ENCODE results near the gene ATG5.

The ATG5 gene

GRCh38 chr6:106138151-106138550 lies 187.4 kb downstream of the ATG5 start:
- Histone ChIP-seq H3K27me3 (ENCODE audit: insufficient read depth, low read depth) (no peaks in the 10 kb centered on the region), H3K4me3 (IDR thresholded peaks at IDR 0.05; ENCODE audit: insufficient read depth, low read depth, low read length) (no peak overlapping the region), H3K79me2 (ENCODE audit: insufficient read depth, low read depth) (no peaks in the 10 kb centered on the region), H2AFZ (ENCODE audit: low read depth) (no peak overlapping the region; the same call in 1 of the 2 replicates), H3K4me2 (no peak overlapping the region), H3K4me1 (ENCODE audit: low read depth, poor library complexity, severe bottlenecking) (peaks cover 47% of the 10 kb centered on the region), H3K36me3 (ENCODE audit: insufficient read depth) (no peaks in the 10 kb centered on the region), H4K20me1 (ENCODE audit: insufficient read depth) (no peaks in the 10 kb centered on the region), H3K27ac (no peak overlapping the region), H3K9ac (no peak overlapping the region)
- TF ChIP-seq CTCF (conservative IDR thresholded peaks at IDR 0.05; ENCODE audit: low read depth, low read length) = no peak

GRCh38 chr6:106136845-106137244 lies 188.7 kb downstream of the ATG5 start:
- no peaks in the 10 kb centered on the region for H4K20me1 ChIP-seq (ENCODE audit: insufficient read depth)
- H3K27me3 ChIP-seq (ENCODE audit: insufficient read depth, low read depth) = no peaks in the 10 kb centered on the region
- H3K4me2 ChIP-seq = no peak overlapping the region
- H2AFZ ChIP-seq (ENCODE audit: low read depth) = no peak overlapping the region
- H3K9ac ChIP-seq = no peak overlapping the region
- H3K27ac ChIP-seq = no peak overlapping the region
- H3K4me1 ChIP-seq (ENCODE audit: low read depth, poor library complexity, severe bottlenecking) = peaks cover 34% of the 10 kb centered on the region
- TF ChIP-seq CTCF (conservative IDR thresholded peaks at IDR 0.05; ENCODE audit: low read depth, low read length) = no peak
- H3K36me3 ChIP-seq (ENCODE audit: insufficient read depth) = no peaks in the 10 kb centered on the region
- H3K79me2 ChIP-seq (ENCODE audit: insufficient read depth, low read depth) = no peaks in the 10 kb centered on the region
- H3K4me3 ChIP-seq (IDR thresholded peaks at IDR 0.05; ENCODE audit: insufficient read depth, low read depth, low read length) = no peak overlapping the region

GRCh38 chr6:106135911-106136571 lies 189.5 kb downstream of the ATG5 start:
- no peak overlapping the region for H3K4me3 ChIP-seq (IDR thresholded peaks at IDR 0.05; ENCODE audit: insufficient read depth, low read depth, low read length)
- no peaks in the 10 kb centered on the region for H3K27me3 ChIP-seq (ENCODE audit: insufficient read depth, low read depth)
- H3K4me1 ChIP-seq (ENCODE audit: low read depth, poor library complexity, severe bottlenecking) = peaks cover 25% of the 10 kb centered on the region
- H3K36me3 ChIP-seq (ENCODE audit: insufficient read depth) = no peaks in the 10 kb centered on the region
- no peak for TF ChIP-seq CTCF (conservative IDR thresholded peaks at IDR 0.05; ENCODE audit: low read depth, low read length)
- no peak overlapping the region for H3K4me2 ChIP-seq
- no peaks in the 10 kb centered on the region for H4K20me1 ChIP-seq (ENCODE audit: insufficient read depth)
- no peaks in the 10 kb centered on the region for H3K79me2 ChIP-seq (ENCODE audit: insufficient read depth, low read depth)
- no peak overlapping the region for H3K27ac ChIP-seq
- no peak overlapping the region for H3K9ac ChIP-seq
- H2AFZ ChIP-seq (ENCODE audit: low read depth) = no peak overlapping the region

GRCh38 chr6:106134906-106135634 lies 190.5 kb downstream of the ATG5 start:
- peaks cover 21% of the 10 kb centered on the region for H3K4me1 ChIP-seq (ENCODE audit: low read depth, poor library complexity, severe bottlenecking)
- H4K20me1 ChIP-seq (ENCODE audit: insufficient read depth) = no peaks in the 10 kb centered on the region
- no peak overlapping the region for H3K4me3 ChIP-seq (IDR thresholded peaks at IDR 0.05; ENCODE audit: insufficient read depth, low read depth, low read length)
- no peaks in the 10 kb centered on the region for H3K27me3 ChIP-seq (ENCODE audit: insufficient read depth, low read depth)
- no peak overlapping the region for H3K4me2 ChIP-seq
- no peak overlapping the region for H2AFZ ChIP-seq (ENCODE audit: low read depth)
- no peaks in the 10 kb centered on the region for H3K79me2 ChIP-seq (ENCODE audit: insufficient read depth, low read depth)
- no peak overlapping the region for H3K27ac ChIP-seq
- no peaks in the 10 kb centered on the region for H3K36me3 ChIP-seq (ENCODE audit: insufficient read depth)
- H3K9ac ChIP-seq = no peak overlapping the region
- no peak for TF ChIP-seq CTCF (conservative IDR thresholded peaks at IDR 0.05; ENCODE audit: low read depth, low read length)

Measured in KMS-11 (cell line).